Measurements from ENCODE around the gene FAM210B. TPM values are rescaled to one million over a fixed set of nuclear protein-coding genes. Genes with fewer than 3 reads are reported as not detected.

FAM210B gene
- total and polyA plus RNA-seq, 9 donors: 61.5 to 148 (median 120) TPM

DNA sequence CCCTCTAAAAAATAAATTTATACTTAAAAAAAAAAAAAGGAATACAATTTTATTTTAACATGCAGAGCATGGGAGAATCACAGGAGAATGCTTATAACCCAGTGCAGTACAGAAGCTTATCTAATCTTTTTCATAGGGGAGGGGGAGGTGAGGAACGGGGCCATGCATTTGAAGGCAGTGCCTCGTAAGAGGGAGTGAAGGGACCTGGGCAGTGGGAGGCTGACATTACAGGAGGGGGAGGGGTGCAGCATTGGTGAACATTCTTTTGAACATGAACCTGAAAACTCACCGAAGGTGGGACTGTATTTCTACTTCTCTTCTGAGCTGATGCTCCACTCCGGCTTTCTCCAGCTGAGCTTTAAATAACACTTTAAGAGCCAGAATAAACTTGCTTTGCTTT is 23.9 kb downstream of the FAM210B start:
- no peaks in the 10 kb centered on the region for H3K27me3 ChIP-seq
- no peak for TF ChIP-seq EP300 (IDR thresholded peaks at IDR 0.05)
- TF ChIP-seq POLR2A (IDR thresholded peaks at IDR 0.05): no peak
- TF ChIP-seq, protein P1, sequence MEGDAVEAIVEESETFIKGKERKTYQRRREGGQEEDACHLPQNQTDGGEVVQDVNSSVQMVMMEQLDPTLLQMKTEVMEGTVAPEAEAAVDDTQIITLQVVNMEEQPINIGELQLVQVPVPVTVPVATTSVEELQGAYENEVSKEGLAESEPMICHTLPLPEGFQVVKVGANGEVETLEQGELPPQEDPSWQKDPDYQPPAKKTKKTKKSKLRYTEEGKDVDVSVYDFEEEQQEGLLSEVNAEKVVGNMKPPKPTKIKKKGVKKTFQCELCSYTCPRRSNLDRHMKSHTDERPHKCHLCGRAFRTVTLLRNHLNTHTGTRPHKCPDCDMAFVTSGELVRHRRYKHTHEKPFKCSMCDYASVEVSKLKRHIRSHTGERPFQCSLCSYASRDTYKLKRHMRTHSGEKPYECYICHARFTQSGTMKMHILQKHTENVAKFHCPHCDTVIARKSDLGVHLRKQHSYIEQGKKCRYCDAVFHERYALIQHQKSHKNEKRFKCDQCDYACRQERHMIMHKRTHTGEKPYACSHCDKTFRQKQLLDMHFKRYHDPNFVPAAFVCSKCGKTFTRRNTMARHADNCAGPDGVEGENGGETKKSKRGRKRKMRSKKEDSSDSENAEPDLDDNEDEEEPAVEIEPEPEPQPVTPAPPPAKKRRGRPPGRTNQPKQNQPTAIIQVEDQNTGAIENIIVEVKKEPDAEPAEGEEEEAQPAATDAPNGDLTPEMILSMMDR (IDR thresholded peaks at IDR 0.05): no peak
- no peak overlapping the region for H3K4me3 ChIP-seq
- H3K9me3 ChIP-seq: no peaks in the 10 kb centered on the region
- no peak overlapping the region for H3K27ac ChIP-seq
- 8 to 14% (median 8%) methylated on average over 4 of the region's 4 CpGs for WGBS, 3 donors
- no peaks in the 10 kb centered on the region for H3K36me3 ChIP-seq
- intact Hi-C loops (cut with DNase I): no loop called here
- no peak for DNase-seq
- H3K4me1 ChIP-seq (ENCODE audit: insufficient read depth): peaks cover 2% of the 10 kb centered on the region

GRCh38 chr20:56383334-56383733 is 24.6 kb downstream of the FAM210B start:
- TF ChIP-seq, protein P1 (IDR thresholded peaks at IDR 0.05): no peak
- TF ChIP-seq POLR2A (IDR thresholded peaks at IDR 0.05): no peak
- intact Hi-C loops (cut with DNase I): no loop called here
- H3K4me3 ChIP-seq: no peak overlapping the region
- no peaks in the 10 kb centered on the region for H3K36me3 ChIP-seq
- no peaks in the 10 kb centered on the region for H3K9me3 ChIP-seq
- H3K27ac ChIP-seq: no peak overlapping the region
- WGBS, 3 donors: 58 to 70% (median 62%) methylated on average over 8 of the region's 8 CpGs
- DNase-seq: no peak
- no peaks in the 10 kb centered on the region for H3K27me3 ChIP-seq
- H3K4me1 ChIP-seq (ENCODE audit: insufficient read depth): peaks cover 2% of the 10 kb centered on the region

DNA sequence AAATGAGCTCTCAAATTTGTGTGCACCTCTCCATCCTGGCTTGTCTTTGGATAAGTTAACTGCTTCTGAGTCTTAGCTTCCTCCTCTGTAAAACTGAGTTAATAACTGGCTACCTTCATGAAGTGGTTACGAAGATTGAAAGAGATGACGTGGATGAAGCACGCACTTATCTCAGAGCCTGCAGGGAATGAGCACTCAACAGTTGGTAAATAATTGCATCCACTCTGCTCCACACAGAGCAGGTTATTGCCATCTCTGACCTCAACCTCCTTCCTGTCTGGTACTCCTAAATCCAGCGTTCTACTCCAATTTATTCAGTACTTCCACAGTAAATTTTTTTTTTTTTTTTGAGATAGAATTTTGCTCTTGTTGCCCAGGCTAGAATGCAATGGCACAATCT is 26.4 kb downstream of the FAM210B start:
- no peak for DNase-seq
- TF ChIP-seq POLR2A (IDR thresholded peaks at IDR 0.05) (no peak), EP300 (IDR thresholded peaks at IDR 0.05) (no peak)
- TF ChIP-seq, protein P1 (IDR thresholded peaks at IDR 0.05): no peak
- intact Hi-C loops (cut with DNase I): no loop called here
- peaks cover 2% of the 10 kb centered on the region for H3K4me1 ChIP-seq (ENCODE audit: insufficient read depth)
- H3K4me3 ChIP-seq: no peak overlapping the region
- H3K36me3 ChIP-seq: no peaks in the 10 kb centered on the region
- H3K27me3 ChIP-seq: no peaks in the 10 kb centered on the region
- 91 to 94% (median 94%) methylated on average over 4 of the region's 4 CpGs for WGBS, 3 donors
- no peak overlapping the region for H3K27ac ChIP-seq
- H3K9me3 ChIP-seq: no peaks in the 10 kb centered on the region

- Histone ChIP-seq H3K36me3 (no peaks in the 10 kb centered on the region), H3K9me3 (no peaks in the 10 kb centered on the region), H3K4me1 (ENCODE audit: insufficient read depth) (peaks cover 4% of the 10 kb centered on the region), H3K27me3 (no peaks in the 10 kb centered on the region), H3K27ac (no peak overlapping the region), H3K4me3 (no peak overlapping the region)
- intact Hi-C loops (cut with DNase I): no loop called here
- TF ChIP-seq EP300 (IDR thresholded peaks at IDR 0.05) (no peak), POLR2A (IDR thresholded peaks at IDR 0.05) (no peak)
- TF ChIP-seq, protein P1 (IDR thresholded peaks at IDR 0.05): no peak
- 93 to 96% (median 96%) methylated on average over 6 of the region's 6 CpGs for WGBS, 3 donors
- DNase-seq: no peak
Observed at GRCh38 chr20:56386219-56386618, 27.4 kb downstream of the FAM210B start.

GRCh38 chr20:56388882-56389281 is 30.1 kb downstream of the FAM210B start:
- DNase-seq: no peak
- 78 to 92% (median 89%) methylated on average over 4 of the region's 4 CpGs for WGBS, 3 donors
- intact Hi-C loops (cut with DNase I): no loop called here

More at GRCh38 chr20:56388882-56389281, 30.1 kb downstream of the FAM210B start:
- Histone ChIP-seq H3K27me3 (no peaks in the 10 kb centered on the region), H3K27ac (no peak overlapping the region), H3K36me3 (no peaks in the 10 kb centered on the region), H3K9me3 (no peaks in the 10 kb centered on the region), H3K4me1 (ENCODE audit: insufficient read depth) (peaks cover 6% of the 10 kb centered on the region), H3K4me3 (no peak overlapping the region)
- TF ChIP-seq EP300 (IDR thresholded peaks at IDR 0.05): no peak
- TF ChIP-seq POLR2A (IDR thresholded peaks at IDR 0.05): no peak
- TF ChIP-seq, protein P1 (IDR thresholded peaks at IDR 0.05): no peak

Measured in ovary (tissue), 9 donors.